Fibroblast of pulmonary artery (primary cell): ENCODE results near the gene ALB.
"Not testable (repeated sequence)": the region's sequence is repeated elsewhere in the genome, so short reads cannot be mapped to it uniquely, and the experiment has no call there.

Experiments
- DNase-seq: peaks from one replicate; pipeline ENCODE4 v3.0.0-alpha.2; 2010; ENCODE audit warnings: low read depth
- H3K4me3 ChIP-seq: replicated peaks from 2 replicates; pipeline ENCODE4 v1.5.1; 2011; ENCODE audit warnings: low read depth, mild to moderate bottlenecking, control low read depth, low read length, moderate library complexity
- CTCF ChIP-seq: IDR thresholded peaks from 2 replicates; pipeline ENCODE4 v1.5.1; 2011; ENCODE audit warnings: mild to moderate bottlenecking, control low read depth, low read length, inconsistent platforms; ENCODE audit errors: missing control alignments

ALB gene

GRCh38 chr4:73404042-73404441, at the start of gene ALB:
ALB (plus strand) TSS chr4:73404287; CDS start chr4:73404328, 41 bp downstream.
- H3K4me3 ChIP-seq, result no peak within 1 kb of the TSS
- DNase-seq, result no peak
- TF ChIP-seq CTCF, result no peak

GRCh38 chr4:73357174-73357573, 46.9 kb upstream of the ALB start:
- not testable (repeated sequence) for DNase-seq, H3K4me3 ChIP-seq

- H3K4me3 ChIP-seq, result not testable (repeated sequence)
Observed at GRCh38 chr4:73369506-73370199, 34.4 kb upstream of the ALB start.

DNA sequence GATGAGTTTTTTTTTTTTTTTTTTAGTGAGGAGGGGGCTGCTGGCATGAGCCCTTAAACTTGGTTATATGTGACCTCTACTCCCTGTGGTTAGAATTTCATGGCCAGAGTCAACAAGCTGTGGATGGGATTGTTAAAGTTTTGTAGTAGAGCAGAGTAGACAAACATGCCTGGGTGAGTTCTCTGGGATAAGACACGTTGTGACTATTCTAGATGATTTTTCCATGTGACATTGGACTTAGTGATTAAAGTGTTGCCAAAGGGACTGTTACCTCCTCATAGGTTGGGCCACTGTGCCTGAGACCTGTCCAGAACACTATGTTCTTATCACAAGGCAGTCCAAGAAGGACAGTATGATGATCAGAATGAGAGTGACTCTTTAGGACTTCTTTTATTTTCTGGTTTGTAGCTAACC, 28.8 kb upstream of the ALB start:
- DNase-seq, result no peak
- no peak overlapping the region for H3K4me3 ChIP-seq
- no peak for TF ChIP-seq CTCF

More at GRCh38 chr4:73369506-73370199, 34.4 kb upstream of the ALB start:
- DNase-seq, result not testable (repeated sequence)

- no peak for DNase-seq
- H3K4me3 ChIP-seq, result no peak overlapping the region
- TF ChIP-seq CTCF, result no peak
Observed at GRCh38 chr4:73376251-73376650, 27.8 kb upstream of the ALB start.

- no peak for DNase-seq
- H3K4me3 ChIP-seq, result no peak overlapping the region
- no peak for TF ChIP-seq CTCF
Observed at GRCh38 chr4:73376976-73377375, 27.1 kb upstream of the ALB start.

DNA sequence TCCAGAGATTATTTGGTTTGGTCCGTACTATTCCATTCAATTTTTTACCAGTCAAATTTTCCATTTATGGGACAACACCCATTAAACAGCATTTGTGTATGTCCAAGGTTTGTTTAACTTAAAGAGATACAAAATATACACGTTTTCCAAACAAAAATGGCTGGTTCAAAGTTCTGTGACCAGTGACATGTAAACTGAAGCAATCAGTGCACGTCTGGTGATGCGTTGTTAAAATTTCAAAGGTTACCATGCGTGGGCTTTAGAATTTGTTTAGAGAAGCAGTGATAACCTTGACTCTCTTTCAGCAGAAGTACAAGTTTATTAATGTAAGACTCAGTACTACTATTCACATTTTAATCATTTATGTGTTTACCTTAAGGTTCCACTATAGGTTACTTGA, 25.2 kb upstream of the ALB start:
- no peak for TF ChIP-seq CTCF
- DNase-seq, result no peak
- no peak overlapping the region for H3K4me3 ChIP-seq

GRCh38 chr4:73379946-73380345, 24.1 kb upstream of the ALB start:
- DNase-seq, result no peak
- no peak for TF ChIP-seq CTCF
- H3K4me3 ChIP-seq, result no peak overlapping the region
